ENCODE measurements around the gene RFC4. TPM values are rescaled to one million over a fixed set of nuclear protein-coding genes. Genes with fewer than 3 reads are reported as not detected.
"Not testable (repeated sequence)": the region's sequence is repeated elsewhere in the genome, so short reads cannot be mapped to it uniquely, and the experiment has no call there.

Gene RFC4
- total and polyA plus RNA-seq, 8 donors = 3.2 to 121 (median 25.2) TPM; not detected in 1

DNA sequence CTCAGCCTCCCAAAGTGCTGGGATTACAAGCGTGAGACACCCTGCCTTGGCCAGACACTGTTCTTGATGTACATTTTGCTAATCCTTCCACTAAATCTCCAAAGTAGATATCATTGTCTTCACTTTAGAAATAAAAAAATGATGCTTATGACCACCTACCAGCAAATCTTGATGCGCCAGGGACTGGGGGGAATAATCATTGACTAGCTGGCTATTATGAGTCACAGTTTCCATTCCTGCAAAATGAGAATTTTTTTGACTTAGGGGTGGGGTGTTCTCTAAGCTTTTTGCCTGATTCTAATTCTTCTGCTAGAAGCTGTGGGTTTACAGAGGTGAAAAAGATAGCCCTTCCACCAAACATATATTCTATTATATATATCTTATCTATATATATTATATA lies 17.1 kb upstream of the RFC4 start:
- intact Hi-C loops (cut with DNase I; ENCODE audit: low total_unique reads) = no loop called here
- DNase-seq = no peak
- peaks cover 0 to 33% (median 30%) of the 10 kb centered on the region in 4 donors for H3K4me1 ChIP-seq
- no peaks in the 10 kb centered on the region for H3K9me3 ChIP-seq
- no peak for TF ChIP-seq POLR2A (IDR thresholded peaks at IDR 0.05)
- no peak for TF ChIP-seq POLR2AphosphoS5 (IDR thresholded peaks at IDR 0.05)
- TF ChIP-seq, protein P1, sequence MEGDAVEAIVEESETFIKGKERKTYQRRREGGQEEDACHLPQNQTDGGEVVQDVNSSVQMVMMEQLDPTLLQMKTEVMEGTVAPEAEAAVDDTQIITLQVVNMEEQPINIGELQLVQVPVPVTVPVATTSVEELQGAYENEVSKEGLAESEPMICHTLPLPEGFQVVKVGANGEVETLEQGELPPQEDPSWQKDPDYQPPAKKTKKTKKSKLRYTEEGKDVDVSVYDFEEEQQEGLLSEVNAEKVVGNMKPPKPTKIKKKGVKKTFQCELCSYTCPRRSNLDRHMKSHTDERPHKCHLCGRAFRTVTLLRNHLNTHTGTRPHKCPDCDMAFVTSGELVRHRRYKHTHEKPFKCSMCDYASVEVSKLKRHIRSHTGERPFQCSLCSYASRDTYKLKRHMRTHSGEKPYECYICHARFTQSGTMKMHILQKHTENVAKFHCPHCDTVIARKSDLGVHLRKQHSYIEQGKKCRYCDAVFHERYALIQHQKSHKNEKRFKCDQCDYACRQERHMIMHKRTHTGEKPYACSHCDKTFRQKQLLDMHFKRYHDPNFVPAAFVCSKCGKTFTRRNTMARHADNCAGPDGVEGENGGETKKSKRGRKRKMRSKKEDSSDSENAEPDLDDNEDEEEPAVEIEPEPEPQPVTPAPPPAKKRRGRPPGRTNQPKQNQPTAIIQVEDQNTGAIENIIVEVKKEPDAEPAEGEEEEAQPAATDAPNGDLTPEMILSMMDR (IDR thresholded peaks at IDR 0.05) = no peak
- no peak for TF ChIP-seq EP300 (IDR thresholded peaks at IDR 0.05)
- H3K27me3 ChIP-seq = peaks cover 1 to 48% (median 41%) of the 10 kb centered on the region in 3 donors
- no peak overlapping the region for H3K27ac ChIP-seq
- H3K4me3 ChIP-seq = no peak overlapping the region
- no peaks in the 10 kb centered on the region for H3K36me3 ChIP-seq
- 64 to 83% (median 69%) methylated on average over 2 of the region's 2 CpGs for WGBS, 5 donors

DNA sequence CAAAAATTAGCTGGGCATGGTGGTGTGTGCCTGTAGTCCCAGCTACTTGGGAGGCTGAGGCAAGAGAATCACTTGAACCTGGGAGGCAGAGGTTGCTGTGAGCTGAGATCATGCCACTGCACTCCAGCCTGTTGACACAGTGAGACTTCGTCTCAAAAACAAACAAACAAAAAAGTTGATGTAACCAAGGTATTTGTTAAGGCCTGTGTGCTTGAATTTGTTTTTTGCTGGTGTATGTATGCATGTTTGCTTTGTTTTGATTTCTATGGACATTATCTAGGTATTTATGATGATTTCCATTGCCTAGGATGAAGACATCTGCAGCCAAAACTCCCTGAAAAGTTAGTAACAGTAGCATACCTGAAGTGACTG lies 16.1 kb upstream of the RFC4 start:
- H3K27ac ChIP-seq; intact Hi-C loops (cut with DNase I; ENCODE audit: low total_unique reads); H3K4me3 ChIP-seq; DNase-seq; H3K36me3 ChIP-seq; H3K9me3 ChIP-seq: not testable (repeated sequence)
- H3K4me1 ChIP-seq = peaks cover 0 to 26% (median 23%) of the 10 kb centered on the region in 4 donors
- 22 to 60% (median 38%) methylated on average over 1 of the region's 1 CpG for whole genome bisulfite sequencing, 5 donors
- H3K27me3 ChIP-seq = peaks cover 0 to 41% (median 34%) of the 10 kb centered on the region in 3 donors

DNA sequence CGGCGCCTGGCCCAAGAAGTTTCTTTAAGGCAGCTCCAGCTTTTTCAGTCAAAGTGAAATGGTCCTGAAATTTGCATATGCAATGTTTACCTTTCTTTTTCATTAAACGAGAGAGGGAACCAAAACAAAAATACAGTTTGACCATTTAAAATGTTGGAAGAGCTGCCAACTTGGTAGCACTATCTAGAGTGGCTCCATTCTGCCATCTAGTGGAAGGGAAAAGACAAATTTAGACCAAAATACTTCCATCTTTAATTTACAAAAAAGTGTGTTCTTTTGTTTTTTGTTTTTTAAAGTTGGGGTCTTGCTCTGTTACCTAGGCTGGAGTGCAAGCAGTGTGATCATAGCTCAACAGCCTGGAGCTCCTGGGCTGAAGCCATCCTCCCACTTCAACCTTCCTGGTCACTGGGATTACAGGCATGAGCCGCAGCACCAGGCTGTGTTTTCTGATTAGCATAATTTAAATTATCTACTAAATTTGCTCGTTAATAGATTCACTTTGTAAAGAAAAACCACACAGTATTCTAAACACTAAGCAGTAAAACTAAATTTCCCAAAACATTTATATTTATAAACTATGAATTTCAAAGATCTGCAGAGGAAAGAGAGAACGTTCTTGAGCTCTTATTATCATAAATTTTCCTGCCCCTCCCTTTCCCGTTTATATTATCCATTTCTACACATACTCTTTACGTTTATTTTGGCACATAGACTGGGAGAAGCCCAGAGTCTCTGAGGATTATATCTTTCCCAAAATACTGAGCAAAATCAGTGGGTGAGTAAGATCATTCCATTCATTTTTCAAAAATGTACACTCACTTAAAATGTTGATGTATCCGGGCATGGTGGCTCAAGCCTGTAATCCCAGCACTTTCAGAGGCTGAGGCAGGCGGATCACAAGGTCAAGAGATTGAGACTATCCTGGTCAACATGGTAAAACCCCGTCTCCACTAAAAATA lies 15.4 kb upstream of the RFC4 start:
- Histone ChIP-seq H3K4me3 (no peak overlapping the region), H3K27me3 (peaks cover 0 to 39% (median 33%) of the 10 kb centered on the region in 3 donors), H3K4me1 (peaks cover 0 to 21% (median 19%) of the 10 kb centered on the region in 4 donors), H3K9me3 (no peaks in the 10 kb centered on the region), H3K36me3 (no peaks in the 10 kb centered on the region), H3K27ac (no peak overlapping the region)
- peak in 1 of 2 donors; percentile 80 for DNase-seq
- intact Hi-C loops (cut with DNase I; ENCODE audit: low total_unique reads) = no loop called here
- TF ChIP-seq POLR2AphosphoS5 (IDR thresholded peaks at IDR 0.05) = no peak
- TF ChIP-seq, protein P1 (IDR thresholded peaks at IDR 0.05) = peak in 4 of 7 experiments; percentile 28 to 66 (median 58)
- WGBS, 5 donors = 42 to 50% (median 47%) methylated on average over 11 of the region's 11 CpGs

GRCh38 chr3:186818956-186819355 lies 12.7 kb upstream of the RFC4 start:
- Histone ChIP-seq H3K4me1 (peaks cover 0 to 4% (median 0%) of the 10 kb centered on the region in 4 donors), H3K27me3 (peaks cover 0 to 14% (median 5%) of the 10 kb centered on the region in 3 donors), H3K4me3 (no peak overlapping the region), H3K27ac (no peak overlapping the region), H3K9me3 (no peaks in the 10 kb centered on the region), H3K36me3 (no peaks in the 10 kb centered on the region)
- DNase-seq = no peak
- intact Hi-C loops (cut with DNase I; ENCODE audit: low total_unique reads) = loop anchor here (5.0 kb wide), 1 partner anchor 202 kb away; no protein-coding TSS in a partner anchor
- TF ChIP-seq EP300 (IDR thresholded peaks at IDR 0.05) (no peak), POLR2AphosphoS5 (IDR thresholded peaks at IDR 0.05) (no peak), POLR2A (IDR thresholded peaks at IDR 0.05) (no peak)
- TF ChIP-seq, protein P1 (IDR thresholded peaks at IDR 0.05) = no peak
- 82 to 96% (median 95%) methylated on average over 1 of the region's 1 CpG for WGBS, 5 donors

All from stomach (tissue), 9 donors.